ENCODE results near the gene C19orf38.

Gene C19orf38

GRCh38 chr19:10913716-10914340 is 65.6 kb downstream of the C19orf38 start:
- DNase-seq: no peak

DNA sequence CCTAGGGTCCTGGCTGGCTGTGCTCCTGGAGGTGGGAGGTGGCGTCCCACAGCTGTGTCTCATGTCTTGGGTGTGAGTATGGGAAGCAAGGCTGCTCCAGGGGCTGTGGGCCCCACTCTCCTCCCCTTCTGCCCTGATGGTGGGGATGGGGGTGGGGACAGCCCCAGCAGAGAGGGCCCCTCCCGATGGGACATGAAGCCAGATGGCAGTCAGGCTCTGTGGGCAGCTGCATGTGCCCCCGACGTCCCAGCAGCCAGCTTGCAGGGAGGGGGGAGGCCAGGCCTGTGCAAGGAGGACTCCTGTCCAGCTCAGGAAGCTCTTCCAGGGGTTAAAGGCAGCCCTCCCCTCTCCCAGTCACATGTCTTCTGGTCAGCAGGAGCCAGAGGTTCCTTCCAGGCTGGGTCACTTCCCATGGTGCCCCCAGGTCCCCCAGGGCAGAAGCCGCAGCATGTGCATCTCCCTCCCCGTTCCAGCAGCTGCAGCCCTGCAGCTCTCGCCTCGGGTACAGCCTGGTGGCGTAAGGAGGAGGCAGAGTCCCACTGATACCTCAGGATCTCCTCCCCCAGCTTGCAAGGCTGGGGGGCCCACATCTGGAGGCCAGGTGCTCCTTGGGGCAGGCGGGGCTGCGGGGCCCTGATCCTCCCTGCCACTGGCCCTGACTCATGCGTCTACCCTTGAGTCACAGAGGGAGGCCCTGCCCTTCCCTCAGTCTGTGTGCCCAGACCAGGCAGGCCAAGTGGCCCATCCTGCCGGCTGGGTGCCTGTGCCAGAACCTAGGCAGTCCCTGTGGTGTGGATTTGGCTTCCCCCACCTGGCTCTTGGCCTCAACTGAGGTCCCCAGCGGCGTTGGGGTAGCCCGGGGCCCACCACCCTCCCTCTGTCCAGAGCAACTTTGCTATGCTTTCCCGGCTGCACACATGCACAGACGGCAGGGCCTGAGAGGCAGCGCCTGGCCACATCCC is 67.2 kb downstream of the C19orf38 start:
- DNase-seq: no peak

GRCh38 chr19:10916602-10917001 is 68.4 kb downstream of the C19orf38 start:
- no peak for DNase-seq

GRCh38 chr19:10918359-10918758 is 70.1 kb downstream of the C19orf38 start:
- no peak for DNase-seq
